Activated T-helper 17 cell treated with anti-CD3 and anti-CD28 coated beads, Interleukin-2, amount 50 U/mL, for 72 hours (primary cell): ENCODE results near the gene TSR3. TPM values are rescaled to one million over a fixed set of nuclear protein-coding genes. Genes with fewer than 3 reads are reported as not detected.

Source experiments
- ATAC-seq: fragments of 150-1000 bp; cut with Tn5 transposase; replicated peaks from 2 replicates; pipeline ENCODE4 v1.10.0; 2021; ENCODE audit warnings: mild to moderate bottlenecking, moderate library complexity
- H3K27ac Mint-ChIP-seq: one replicate; pipeline ENCODE4 v1.8.0; 2022; ENCODE audit warnings: mixed read lengths
- H3K27me3 Mint-ChIP-seq: one replicate; pipeline ENCODE4 v1.8.0; 2022; ENCODE audit warnings: mixed read lengths
- H3K36me3 Mint-ChIP-seq: one replicate; pipeline ENCODE4 v1.8.0; 2022; ENCODE audit warnings: low read depth, mild to moderate bottlenecking, mixed read lengths
- H3K4me1 Mint-ChIP-seq: one replicate; pipeline ENCODE4 v1.8.0; 2022; ENCODE audit warnings: mixed read lengths
- H3K4me3 Mint-ChIP-seq: one replicate; pipeline ENCODE4 v1.8.0; 2022; ENCODE audit warnings: mild to moderate bottlenecking, mixed read lengths
- H3K9me3 Mint-ChIP-seq: one replicate; pipeline ENCODE4 v1.8.0; 2022; ENCODE audit warnings: mixed read lengths
- total RNA-seq, 2 donors: library from RNA; stranded (reverse); gene quantifications; one replicate each; pipeline ENCODE4 v1.2.3, GENCODE V29; 2022

The TSR3 gene
- total RNA-seq, 2 donors from 2014 or later: 36.7 to 64.2 TPM

DNA sequence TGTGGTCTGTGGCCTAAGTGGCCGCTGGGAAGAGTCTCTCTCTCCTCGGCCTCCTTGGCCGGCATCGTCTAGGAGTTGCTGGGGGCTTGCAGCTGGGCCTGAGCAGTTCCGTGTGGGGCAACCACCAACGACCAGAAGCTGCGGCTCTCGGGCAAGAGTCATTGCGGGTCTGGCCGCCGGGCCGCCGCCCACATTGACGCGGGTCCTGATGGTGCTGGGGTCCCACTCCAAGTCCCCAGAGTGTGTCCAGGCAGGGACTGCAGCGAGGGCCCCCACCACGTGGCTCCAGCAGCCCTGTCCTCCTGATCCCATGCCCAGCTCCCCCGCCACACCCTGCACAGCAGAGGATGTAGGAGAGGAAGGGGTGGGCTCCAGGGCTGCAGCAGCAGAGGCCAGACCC is 31.9 kb upstream of the TSR3 start:
- Mint-ChIP-seq H3K4me1 (peaks cover 4% of the 10 kb centered on the region), H3K27ac (no peak overlapping the region), H3K9me3 (no peaks in the 10 kb centered on the region), H3K36me3 (peaks cover 19% of the 10 kb centered on the region), H3K4me3 (no peak overlapping the region), H3K27me3 (no peaks in the 10 kb centered on the region)
- no peak for ATAC-seq

DNA sequence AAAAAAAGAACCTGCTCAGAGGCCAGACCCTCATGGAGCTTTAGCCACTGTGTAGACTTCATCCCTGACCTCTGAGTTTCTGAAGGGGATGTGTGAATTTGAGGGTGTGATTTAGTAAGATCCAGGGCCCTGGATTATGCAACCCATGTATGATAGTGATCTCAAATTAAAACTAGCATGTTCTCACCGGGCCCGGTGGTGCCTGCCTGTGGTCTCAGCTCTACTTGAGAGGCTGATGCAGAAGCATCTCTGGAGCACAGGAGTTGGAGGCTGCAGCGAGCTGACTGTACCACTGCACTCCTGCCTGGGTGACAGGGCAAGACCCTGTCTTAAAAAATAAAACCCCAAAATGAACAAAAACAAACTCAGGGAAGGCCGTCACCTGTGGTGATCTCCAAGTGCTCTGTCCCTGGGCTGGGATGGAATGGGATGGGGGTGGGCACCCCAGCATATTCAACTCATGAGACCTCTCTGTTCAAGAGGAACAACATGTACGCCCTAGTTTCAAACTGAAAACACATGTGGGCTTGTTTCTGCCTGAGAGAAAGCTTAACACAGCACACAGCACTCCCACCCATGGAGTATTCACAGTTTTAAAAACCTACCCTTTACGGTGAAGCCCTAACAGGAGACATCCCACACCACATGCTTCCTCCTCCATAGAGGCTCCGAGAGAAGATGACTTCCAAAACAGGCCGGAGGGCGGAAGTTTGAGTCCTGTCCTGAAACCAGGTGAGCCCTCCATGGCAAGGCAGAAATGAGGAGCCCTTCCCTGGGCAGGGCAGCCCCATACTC is 30.1 kb upstream of the TSR3 start:
- no peaks in the 10 kb centered on the region for H3K9me3 Mint-ChIP-seq
- peaks cover 28% of the 10 kb centered on the region for H3K36me3 Mint-ChIP-seq
- no peak overlapping the region for H3K4me3 Mint-ChIP-seq
- no peak for ATAC-seq
- H3K4me1 Mint-ChIP-seq: peaks cover 12% of the 10 kb centered on the region
- no peak overlapping the region for H3K27ac Mint-ChIP-seq
- no peaks in the 10 kb centered on the region for H3K27me3 Mint-ChIP-seq

DNA sequence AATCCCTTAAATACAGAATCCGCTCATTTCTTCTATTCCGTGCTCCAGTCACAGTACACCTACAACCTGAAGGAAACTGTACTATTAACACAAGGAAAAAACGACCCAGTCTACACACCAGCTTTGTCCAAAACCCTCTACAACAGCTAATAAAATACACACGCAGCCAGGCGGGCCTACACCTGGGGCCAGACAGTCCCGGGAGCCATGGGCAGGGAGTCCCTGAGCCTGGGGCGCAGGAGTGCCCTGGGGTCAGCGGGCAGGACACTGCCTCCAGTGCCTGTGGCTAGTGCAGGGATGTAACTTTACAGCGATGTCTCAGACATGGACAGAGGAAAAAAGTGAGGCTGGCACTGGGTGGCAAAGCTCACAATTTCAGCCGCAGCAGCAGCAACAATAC is 28.5 kb upstream of the TSR3 start:
- peak overlapping the region; percentile 77 for H3K4me3 Mint-ChIP-seq
- H3K36me3 Mint-ChIP-seq: peaks cover 28% of the 10 kb centered on the region
- peaks cover 12% of the 10 kb centered on the region for H3K4me1 Mint-ChIP-seq
- H3K9me3 Mint-ChIP-seq: no peaks in the 10 kb centered on the region
- H3K27ac Mint-ChIP-seq: peak overlapping the region; percentile 71
- ATAC-seq: no peak
- no peaks in the 10 kb centered on the region for H3K27me3 Mint-ChIP-seq

DNA sequence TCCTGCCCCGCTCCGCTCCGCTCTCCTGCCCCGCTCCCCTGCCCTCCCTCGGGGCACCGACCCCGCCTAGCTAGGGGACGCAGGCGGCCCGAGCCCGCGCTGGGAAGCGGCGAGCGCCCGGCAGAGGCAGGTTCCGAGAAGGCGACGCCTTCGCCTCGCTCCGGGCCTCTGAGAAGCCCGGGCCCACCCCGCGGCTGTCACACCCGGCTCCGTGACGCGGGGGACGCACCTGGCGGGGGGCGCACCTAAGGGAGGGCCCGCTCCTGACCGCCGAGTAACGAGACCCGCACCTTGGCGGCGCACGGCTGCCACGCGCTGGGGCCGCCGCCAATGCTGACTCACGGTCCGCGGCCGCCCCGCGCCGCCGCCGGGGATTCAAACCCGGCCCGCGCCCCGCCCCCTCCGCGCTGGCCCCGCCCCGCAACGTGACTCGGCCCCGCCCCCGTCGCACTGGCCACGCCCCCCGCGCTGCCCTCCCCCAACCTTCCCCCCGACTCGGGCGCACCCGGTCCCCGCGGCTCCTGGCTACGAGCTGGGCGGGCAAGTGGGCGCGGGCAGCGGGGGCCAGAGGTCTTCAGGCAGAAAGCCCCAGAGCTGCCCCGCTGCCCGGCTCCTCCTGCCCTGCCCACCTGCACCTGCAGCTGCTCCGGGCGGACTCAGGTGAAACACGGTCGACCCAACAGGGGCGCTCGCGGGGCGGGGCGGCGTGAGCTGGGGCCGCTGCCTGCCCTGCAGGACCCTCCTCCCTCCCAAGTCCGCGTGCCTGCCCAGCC is 27.8 kb upstream of the TSR3 start:
- peak; percentile 76 for ATAC-seq
- H3K9me3 Mint-ChIP-seq: no peaks in the 10 kb centered on the region
- no peaks in the 10 kb centered on the region for H3K27me3 Mint-ChIP-seq
- peaks cover 12% of the 10 kb centered on the region for H3K4me1 Mint-ChIP-seq
- H3K4me3 Mint-ChIP-seq: peak overlapping the region; percentile 90
- H3K27ac Mint-ChIP-seq: peak overlapping the region; percentile 89
- H3K36me3 Mint-ChIP-seq: peaks cover 22% of the 10 kb centered on the region

DNA sequence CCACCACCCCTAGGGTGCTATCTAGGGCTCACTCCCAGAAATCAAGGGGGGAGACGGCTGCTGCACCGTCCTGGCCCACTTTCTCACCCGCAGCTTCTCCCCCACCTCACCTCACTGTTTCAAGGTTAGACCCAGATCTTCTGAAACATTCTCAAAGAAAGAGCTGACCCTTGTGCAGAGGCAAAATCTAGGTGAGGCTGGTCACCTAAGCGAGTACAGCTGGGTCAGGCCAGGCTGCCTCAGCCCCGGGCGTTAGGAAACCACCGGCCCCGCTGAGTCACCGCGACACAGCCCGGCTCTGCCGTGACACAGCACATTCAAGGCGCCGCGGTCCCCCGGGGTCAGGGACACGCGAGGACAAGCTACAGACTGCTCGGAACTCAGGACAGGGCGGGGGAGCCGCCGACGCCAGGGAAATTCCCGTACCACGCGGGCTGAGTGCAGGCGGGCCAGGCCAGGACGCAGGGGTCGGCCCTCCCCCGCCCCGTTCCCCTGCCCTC is 27.2 kb upstream of the TSR3 start:
- Mint-ChIP-seq H3K4me3 (peak overlapping the region; percentile 90), H3K36me3 (peaks cover 22% of the 10 kb centered on the region), H3K9me3 (no peaks in the 10 kb centered on the region), H3K4me1 (peaks cover 12% of the 10 kb centered on the region), H3K27me3 (no peaks in the 10 kb centered on the region), H3K27ac (peak overlapping the region; percentile 89)
- ATAC-seq: peak; percentile 87

DNA sequence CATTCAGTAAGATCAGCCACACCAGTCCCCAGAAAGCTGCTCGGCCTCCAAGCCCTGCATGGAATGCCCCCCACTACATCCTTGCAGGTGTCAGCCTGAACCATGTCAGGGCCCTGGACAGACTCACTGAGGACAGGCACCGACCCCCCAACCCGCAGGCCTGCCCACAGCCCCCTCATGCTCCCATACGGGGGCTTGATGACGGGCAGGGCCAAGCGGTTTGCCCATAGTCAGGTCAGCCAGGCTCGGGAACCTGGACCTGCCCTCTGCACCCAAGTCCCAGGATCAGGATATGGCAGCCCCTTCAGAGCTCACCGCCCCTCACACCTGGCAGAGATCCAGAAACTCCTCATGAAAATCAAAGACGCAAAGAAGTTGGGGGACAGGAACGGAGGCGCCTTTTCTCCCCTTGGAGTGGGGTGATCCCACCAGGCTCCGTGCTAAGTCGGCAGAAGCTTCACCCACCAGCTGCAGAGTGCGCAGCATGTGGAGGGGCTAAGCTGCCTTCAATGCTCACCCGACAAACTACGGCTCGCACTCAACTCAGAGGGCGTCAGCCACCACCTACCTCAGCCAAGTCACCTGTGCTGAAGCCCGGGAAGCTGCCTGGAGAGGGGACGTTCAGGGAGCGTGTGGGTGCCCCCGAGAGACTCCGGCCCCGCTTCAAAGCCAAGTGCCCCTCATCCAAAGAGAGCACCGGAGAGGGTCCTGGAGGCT is 26.6 kb upstream of the TSR3 start:
- H3K36me3 Mint-ChIP-seq: peaks cover 22% of the 10 kb centered on the region
- H3K9me3 Mint-ChIP-seq: no peaks in the 10 kb centered on the region
- peak overlapping the region; percentile 90 for H3K4me3 Mint-ChIP-seq
- H3K4me1 Mint-ChIP-seq: peaks cover 12% of the 10 kb centered on the region
- no peak for ATAC-seq
- no peaks in the 10 kb centered on the region for H3K27me3 Mint-ChIP-seq
- H3K27ac Mint-ChIP-seq: peak overlapping the region; percentile 89

DNA sequence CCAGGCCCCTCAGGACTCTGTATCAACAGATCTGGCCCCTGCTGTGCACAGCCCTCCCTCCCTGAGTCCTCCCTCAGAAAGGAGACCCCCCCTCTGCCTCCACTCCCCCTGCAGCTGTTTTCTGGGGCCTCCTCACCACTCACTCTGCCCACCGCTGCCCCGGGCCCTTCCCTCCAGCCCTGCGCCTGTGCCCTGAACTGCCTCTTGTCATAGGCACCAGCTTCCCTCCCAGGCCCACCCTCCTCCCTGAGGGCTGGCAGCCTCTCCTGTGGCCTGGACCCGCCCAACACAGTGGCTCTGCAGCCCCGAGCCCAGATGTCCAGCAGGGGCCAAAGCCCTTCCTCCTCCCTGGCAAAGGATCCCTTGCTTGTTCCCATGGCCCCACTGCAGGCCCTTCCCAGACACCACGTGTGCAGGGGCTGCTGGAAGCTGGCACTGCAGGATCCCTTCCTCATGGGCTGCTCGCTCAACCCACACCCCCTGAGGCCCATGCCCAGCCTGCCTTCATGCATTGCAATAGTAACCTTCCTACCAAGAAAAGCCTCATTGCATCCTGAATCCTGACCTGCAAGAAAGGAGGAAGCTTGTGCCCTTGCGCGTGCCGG is 25.8 kb upstream of the TSR3 start:
- peaks cover 12% of the 10 kb centered on the region for H3K4me1 Mint-ChIP-seq
- H3K27ac Mint-ChIP-seq: peak overlapping the region; percentile 89

DNA sequence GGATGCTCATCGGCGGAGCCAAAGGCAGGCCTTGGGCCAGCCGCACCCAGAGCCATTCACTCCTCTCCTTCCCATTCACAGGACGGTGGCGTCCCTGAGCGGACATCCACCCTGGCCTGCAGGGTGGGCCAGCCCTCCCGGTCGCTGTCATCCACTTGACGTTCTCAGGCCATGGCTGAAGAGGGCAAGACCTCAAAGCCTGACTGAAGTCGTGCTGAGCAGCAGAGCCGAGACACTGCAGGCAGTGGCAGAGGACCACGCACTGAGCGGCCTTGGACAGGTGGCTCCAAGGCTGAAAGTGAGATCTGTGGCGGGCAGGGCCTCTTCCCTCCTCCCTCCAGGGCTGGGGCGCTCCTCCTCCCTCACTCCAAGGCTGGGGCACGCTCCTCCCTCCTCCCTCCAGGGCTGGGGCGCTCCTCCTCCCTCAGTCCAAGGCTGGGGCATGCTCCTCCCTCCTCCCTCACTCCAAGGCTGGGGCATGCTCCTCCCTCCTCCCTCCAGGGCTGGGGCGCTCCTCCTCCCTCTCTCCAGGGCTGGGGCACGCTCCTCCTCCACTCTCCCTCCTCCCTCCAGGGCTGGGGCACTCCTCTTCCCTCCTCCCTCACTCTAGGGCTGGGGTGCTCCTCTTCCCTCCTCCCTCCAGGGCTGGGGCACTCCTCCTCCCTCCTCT is 24.2 kb upstream of the TSR3 start:
- Mint-ChIP-seq H3K4me1 (peaks cover 12% of the 10 kb centered on the region), H3K27ac (no peak overlapping the region), H3K4me3 (no peak overlapping the region), H3K36me3 (peaks cover 29% of the 10 kb centered on the region), H3K9me3 (no peaks in the 10 kb centered on the region), H3K27me3 (no peaks in the 10 kb centered on the region)
- no peak for ATAC-seq

More for the DNA sequence above, 25.8 kb upstream of the TSR3 start:
- Mint-ChIP-seq H3K36me3 (peaks cover 22% of the 10 kb centered on the region), H3K27me3 (no peaks in the 10 kb centered on the region), H3K4me3 (peak overlapping the region; percentile 90), H3K9me3 (no peaks in the 10 kb centered on the region)
- ATAC-seq: no peak

DNA sequence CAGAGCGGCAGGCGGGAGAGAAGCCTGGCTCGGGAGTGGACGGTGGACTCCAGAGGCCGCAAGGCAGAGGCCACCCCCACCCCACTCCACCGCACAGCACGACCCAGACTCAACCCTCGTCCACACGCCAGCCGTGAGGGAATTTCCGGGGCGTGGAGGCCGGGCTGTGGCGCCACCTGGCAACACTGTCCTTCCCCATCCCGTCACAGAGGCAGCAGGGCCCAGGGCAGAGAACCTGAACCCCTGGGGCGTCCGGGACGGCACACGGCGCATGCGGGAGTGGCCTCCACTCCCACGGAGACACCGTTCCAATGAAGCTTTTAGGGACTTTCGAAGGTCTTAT is 23.6 kb upstream of the TSR3 start:
- H3K4me3 Mint-ChIP-seq: no peak overlapping the region
- peaks cover 12% of the 10 kb centered on the region for H3K4me1 Mint-ChIP-seq
- H3K36me3 Mint-ChIP-seq: peaks cover 32% of the 10 kb centered on the region
- no peaks in the 10 kb centered on the region for H3K27me3 Mint-ChIP-seq
- no peak for ATAC-seq
- no peaks in the 10 kb centered on the region for H3K9me3 Mint-ChIP-seq
- no peak overlapping the region for H3K27ac Mint-ChIP-seq

DNA sequence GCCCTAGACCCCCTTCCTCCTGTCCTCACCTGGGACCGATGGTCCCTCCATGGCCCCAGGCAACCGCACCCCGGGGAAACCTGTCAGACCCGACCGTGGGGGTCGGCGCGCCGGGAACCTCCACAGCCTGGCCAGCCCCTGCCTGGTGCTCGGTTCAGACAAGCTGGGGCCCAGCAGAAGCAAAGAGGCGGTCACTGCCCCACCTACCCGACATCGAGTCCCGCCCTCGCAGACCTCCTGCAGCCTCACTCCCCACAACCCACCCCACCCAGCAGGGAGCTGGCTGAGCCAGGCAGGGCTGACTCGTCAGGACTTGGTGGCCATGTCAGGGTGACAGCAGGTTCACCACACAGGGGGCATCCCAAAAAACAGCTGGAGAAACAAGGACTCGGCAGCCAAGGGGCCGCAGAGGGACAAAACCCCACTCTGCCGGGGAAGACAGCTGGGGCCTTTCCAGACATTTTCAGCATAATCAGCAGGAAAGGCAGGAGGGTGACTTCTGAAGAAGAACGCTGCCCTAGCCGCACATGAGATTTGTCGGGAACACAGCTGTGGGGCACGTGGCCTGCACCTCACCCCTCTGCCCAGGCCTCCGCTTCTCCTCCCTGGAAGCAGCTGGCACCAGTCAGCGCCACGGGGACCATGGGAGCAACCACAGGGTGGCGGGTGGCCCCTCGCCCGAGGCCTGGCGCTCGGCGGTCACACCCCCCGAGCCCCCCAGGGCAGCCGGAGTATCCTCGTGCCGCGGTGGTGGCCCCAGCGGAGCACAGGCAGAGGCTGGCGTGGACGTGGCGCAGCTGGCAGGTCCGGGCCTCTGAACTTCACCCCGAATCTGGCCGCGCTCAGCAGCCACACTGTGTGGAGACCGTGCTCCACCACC is 23.0 kb upstream of the TSR3 start:
- Mint-ChIP-seq H3K9me3 (no peaks in the 10 kb centered on the region), H3K27ac (no peak overlapping the region), H3K27me3 (no peaks in the 10 kb centered on the region), H3K4me3 (no peak overlapping the region), H3K36me3 (peaks cover 38% of the 10 kb centered on the region), H3K4me1 (peaks cover 12% of the 10 kb centered on the region)
- ATAC-seq: no peak

DNA sequence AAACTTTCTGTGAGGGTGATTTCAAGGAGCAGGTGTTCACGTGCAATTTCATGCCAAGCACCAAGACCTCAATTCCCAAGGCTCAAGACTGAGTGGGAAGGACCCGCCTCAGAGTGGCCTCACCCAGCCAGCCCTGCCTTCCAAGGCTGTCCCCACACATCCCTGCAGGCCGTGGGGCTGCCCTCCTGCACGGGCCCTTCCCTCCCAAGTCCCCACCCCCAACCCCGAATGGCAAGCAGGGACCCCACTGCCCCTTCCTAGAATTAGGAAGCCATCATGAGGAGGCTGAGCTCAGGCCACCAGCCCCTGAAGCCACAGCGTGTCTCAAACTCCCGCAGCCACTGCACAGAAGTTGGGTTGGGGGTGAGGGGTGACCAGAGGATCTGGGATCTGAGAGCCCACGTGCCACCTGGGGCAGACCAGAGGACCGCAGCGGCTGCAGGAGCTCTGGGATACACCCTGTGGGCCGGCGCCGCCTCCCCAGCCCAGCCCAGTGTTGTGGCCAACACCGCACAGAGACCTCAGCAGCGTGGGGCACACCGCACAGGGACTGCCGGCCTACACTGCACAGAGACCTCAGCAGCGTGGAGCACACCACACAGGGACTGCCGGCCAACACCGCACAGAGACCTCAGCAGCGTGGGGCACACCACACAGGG is 20.7 kb upstream of the TSR3 start:
- no peaks in the 10 kb centered on the region for H3K27me3 Mint-ChIP-seq
- no peaks in the 10 kb centered on the region for H3K4me1 Mint-ChIP-seq
- H3K36me3 Mint-ChIP-seq: peaks cover 30% of the 10 kb centered on the region
- no peak for ATAC-seq
- H3K27ac Mint-ChIP-seq: no peak overlapping the region
- no peak overlapping the region for H3K4me3 Mint-ChIP-seq
- no peaks in the 10 kb centered on the region for H3K9me3 Mint-ChIP-seq

DNA sequence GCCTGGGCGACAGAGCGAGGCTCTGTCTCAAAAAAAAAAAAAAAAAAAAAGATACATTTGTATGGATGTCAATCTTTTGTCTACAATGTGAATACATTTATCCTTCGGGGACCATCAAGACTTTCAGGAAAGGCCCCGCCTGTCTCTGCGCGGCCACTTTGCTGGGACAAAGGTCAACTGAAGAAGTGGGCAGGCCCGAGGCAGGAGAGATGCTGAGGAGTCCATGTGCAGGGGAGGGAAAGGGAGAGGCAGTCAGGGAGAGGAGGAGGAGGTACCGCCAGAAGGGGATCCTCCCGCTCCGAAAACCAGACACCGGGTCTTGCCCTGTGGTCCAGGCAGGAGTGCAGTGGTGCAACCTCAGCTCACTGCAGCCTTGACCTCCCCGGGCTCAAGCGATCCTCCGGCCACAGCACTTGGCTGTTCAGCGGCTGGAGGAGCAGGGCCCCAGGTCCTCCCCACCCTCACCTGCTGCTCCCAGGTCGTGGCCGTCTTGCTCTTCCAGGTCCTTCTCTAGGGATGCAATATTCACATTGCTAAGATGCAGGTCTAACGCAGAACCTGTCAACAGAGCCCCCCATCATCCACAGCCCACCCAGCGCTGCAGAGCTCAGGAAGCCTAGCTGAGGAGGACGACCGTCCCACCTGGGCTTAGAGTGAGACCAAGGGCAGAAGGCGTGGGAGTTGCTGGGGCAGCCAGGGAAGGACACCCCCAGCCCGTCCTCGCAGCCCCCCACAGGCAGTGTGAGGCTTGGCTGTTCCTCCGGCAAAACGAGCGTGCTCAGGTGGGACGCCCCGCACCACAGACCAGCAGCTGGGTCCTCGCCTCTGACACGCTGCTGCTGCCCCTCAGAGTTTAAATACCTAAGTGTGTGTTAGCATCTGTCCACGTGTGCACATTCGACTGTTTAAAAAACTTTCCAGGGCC is 19.6 kb upstream of the TSR3 start:
- no peak for ATAC-seq
- Mint-ChIP-seq H3K27me3 (no peaks in the 10 kb centered on the region), H3K36me3 (peaks cover 30% of the 10 kb centered on the region), H3K4me3 (no peak overlapping the region), H3K4me1 (no peaks in the 10 kb centered on the region), H3K9me3 (no peaks in the 10 kb centered on the region), H3K27ac (no peak overlapping the region)
